H9 (cell line): ENCODE data around the gene TP53BP2. TPM values are rescaled to one million over a fixed set of nuclear protein-coding genes. Genes with fewer than 3 reads are reported as not detected.

ENCODE experiments used
- DNase-seq: peaks from one replicate; pipeline ENCODE4 v3.0.0-alpha.2; 2017
- H2AFZ ChIP-seq: one replicate; pipeline ENCODE4 v1.6.1; 2013; ENCODE audit warnings: mild to moderate bottlenecking, low read length, control low read depth, moderate library complexity
- H2AK5ac ChIP-seq: 2 replicates; pipeline ENCODE4 v1.6.1; 2013; ENCODE audit warnings: low read length, control low read depth, mixed read lengths; ENCODE audit not compliant: insufficient read length
- H2BK120ac ChIP-seq: one replicate; pipeline ENCODE4 v1.6.1; 2013; ENCODE audit warnings: low read depth, mild to moderate bottlenecking, low read length, control low read depth, inconsistent platforms; ENCODE audit not compliant: poor library complexity, severe bottlenecking
- H2BK12ac ChIP-seq: 2 replicates; pipeline ENCODE4 v1.6.1; 2013; ENCODE audit warnings: low read length, control low read depth, mixed read lengths, low read depth; ENCODE audit not compliant: insufficient read length
- H2BK15ac ChIP-seq: 2 replicates; pipeline ENCODE4 v1.6.1; 2013; ENCODE audit warnings: low read depth, low read length, control low read depth
- H2BK20ac ChIP-seq: one replicate; pipeline ENCODE4 v1.6.1; 2013; ENCODE audit warnings: low read depth, mild to moderate bottlenecking, low read length, control low read depth, inconsistent platforms; ENCODE audit not compliant: poor library complexity, severe bottlenecking
- H2BK5ac ChIP-seq: 2 replicates; pipeline ENCODE4 v1.6.1; 2013; ENCODE audit warnings: low read length, control low read depth, mixed read lengths; ENCODE audit not compliant: insufficient read length
- H3K14ac ChIP-seq: 2 replicates; pipeline ENCODE4 v1.6.1; 2013; ENCODE audit warnings: low read length, control low read depth; ENCODE audit not compliant: insufficient read depth
- H3K18ac ChIP-seq: 2 replicates; pipeline ENCODE4 v1.6.1; 2013; ENCODE audit warnings: low read depth, mild to moderate bottlenecking, mixed read lengths, low read length, control low read depth; ENCODE audit not compliant: insufficient read length
- H3K23ac ChIP-seq: 2 replicates; pipeline ENCODE4 v1.6.1; 2013; ENCODE audit warnings: low read length, control low read depth, mixed read lengths, low read depth; ENCODE audit not compliant: insufficient read length
- H3K23me2 ChIP-seq: 2 replicates; pipeline ENCODE4 v1.6.1; 2013; ENCODE audit warnings: low read depth, mild to moderate bottlenecking, mixed read lengths, low read length, control low read depth; ENCODE audit not compliant: insufficient read length, poor library complexity, severe bottlenecking
- H3K27ac ChIP-seq: 2 replicates; pipeline ENCODE4 v1.5.1; 2013; ENCODE audit warnings: low read length, control low read depth, mixed read lengths, low read depth; ENCODE audit not compliant: insufficient read length
- H3K27me3 ChIP-seq: 2 replicates; pipeline ENCODE4 v1.6.1; 2013; ENCODE audit warnings: low read length, control low read depth, inconsistent platforms; ENCODE audit not compliant: insufficient read depth
- H3K4ac ChIP-seq: 2 replicates; pipeline ENCODE4 v1.6.1; 2013; ENCODE audit warnings: low read depth, mild to moderate bottlenecking, control low read depth, inconsistent platforms, low read length, moderate library complexity
- H3K4me1 ChIP-seq: 2 replicates; pipeline ENCODE4 v1.6.1; 2013; ENCODE audit warnings: low read length, control low read depth, inconsistent platforms; ENCODE audit not compliant: insufficient read depth
- H3K4me2 ChIP-seq: 2 replicates; pipeline ENCODE4 v1.6.1; 2013; ENCODE audit warnings: low read length, control low read depth, mixed read lengths; ENCODE audit not compliant: insufficient read length, insufficient read depth
- H3K56ac ChIP-seq: 2 replicates; pipeline ENCODE4 v1.6.1; 2013; ENCODE audit warnings: low read depth, mild to moderate bottlenecking, mixed read lengths, low read length, control low read depth; ENCODE audit not compliant: insufficient read length
- H3K79me1 ChIP-seq: 2 replicates; pipeline ENCODE4 v1.6.1; 2013; ENCODE audit warnings: low read depth, mild to moderate bottlenecking, moderate library complexity, low read length, control low read depth, inconsistent platforms; ENCODE audit not compliant: insufficient read depth, poor library complexity, severe bottlenecking
- H3K79me2 ChIP-seq: 2 replicates; pipeline ENCODE4 v1.6.1; 2013; ENCODE audit warnings: low read length, control low read depth, inconsistent platforms; ENCODE audit not compliant: insufficient read depth
- H3K9ac ChIP-seq: 2 replicates; pipeline ENCODE4 v1.6.1; 2013; ENCODE audit warnings: low read length, control low read depth, mixed read lengths; ENCODE audit not compliant: insufficient read length; ENCODE audit errors: extremely low read depth
- H3K9me3 ChIP-seq: one replicate; pipeline ENCODE4 v1.6.1; 2013; ENCODE audit warnings: low read depth, low read length, inconsistent platforms; ENCODE audit not compliant: control insufficient read depth
- H3T11ph ChIP-seq: one replicate; pipeline ENCODE4 v1.6.1; 2013; ENCODE audit warnings: mild to moderate bottlenecking, low read length, control low read depth, inconsistent platforms
- H4K20me1 ChIP-seq: one replicate; pipeline ENCODE4 v1.6.1; 2013; ENCODE audit not compliant: control insufficient read depth, insufficient read length, insufficient read depth
- H4K5ac ChIP-seq: 2 replicates; pipeline ENCODE4 v1.6.1; 2013; ENCODE audit warnings: low read depth, mild to moderate bottlenecking, mixed read lengths, low read length, control low read depth; ENCODE audit not compliant: insufficient read length
- H4K8ac ChIP-seq: replicated peaks from 2 replicates; pipeline ENCODE4 v1.6.1; 2013; ENCODE audit warnings: low read length, control low read depth, mixed read lengths, low read depth; ENCODE audit not compliant: insufficient read length
- H4K91ac ChIP-seq: 2 replicates; pipeline ENCODE4 v1.6.1; 2013; ENCODE audit warnings: low read depth, mild to moderate bottlenecking, moderate library complexity, mixed read lengths, low read length, control low read depth; ENCODE audit not compliant: insufficient read length
- H3K27ac Mint-ChIP-seq, 3 experiments: 2 replicates in 2 of 3; 3 replicates in 1 of 3; pipeline ENCODE4 v1.8.0; 2020 to 2021; ENCODE audit warnings: mixed read lengths in 3 of 3, mild to moderate bottlenecking in 1 of 3, moderate library complexity in 1 of 3
- H3K27me3 Mint-ChIP-seq: 2 replicates; pipeline ENCODE4 v1.8.0; 2021; ENCODE audit warnings: low read depth, mild to moderate bottlenecking, moderate library complexity, mixed read lengths
- H3K36me3 Mint-ChIP-seq, 3 experiments: 2 replicates in 2 of 3; 3 replicates in 1 of 3; pipeline ENCODE4 v1.8.0; 2020 to 2021; ENCODE audit warnings: low read depth in 3 of 3, mixed read lengths in 3 of 3; ENCODE audit not compliant: insufficient read depth in 1 of 3
- H3K4me1 Mint-ChIP-seq, 2 experiments: 2 replicates each; pipeline ENCODE4 v1.8.0; 2020; ENCODE audit warnings: mixed read lengths in 2 of 2
- H3K4me3 Mint-ChIP-seq, 2 experiments: 2 replicates in 1 of 2; 3 replicates in 1 of 2; pipeline ENCODE4 v1.8.0; 2020 to 2021; ENCODE audit warnings: mild to moderate bottlenecking in 2 of 2, mixed read lengths in 2 of 2, moderate library complexity in 1 of 2
- H3K9me3 Mint-ChIP-seq, 2 experiments: 2 replicates in 1 of 2; 3 replicates in 1 of 2; pipeline ENCODE4 v1.8.0; 2020; ENCODE audit warnings: mild to moderate bottlenecking in 2 of 2, mixed read lengths in 2 of 2, moderate library complexity in 1 of 2
- CTCF ChIP-seq: fragments of 200-600 bp; sonication (generic); conservative IDR thresholded peaks from 3 replicates; pipeline ENCODE4 v1.8.0; 2021; ENCODE audit warnings: antibody characterized with exemption, mild to moderate bottlenecking
- WGBS: extraction: QIAGEN DNeasy Blood & Tissue Kit; methylation state at CpG from one replicate; pipeline ENCODE4 v1.1.7; 2013; ENCODE audit warnings: missing lambda C conversion rate, low lambda C conversion rate, mixed read lengths; ENCODE audit not compliant: insufficient read length; ENCODE audit errors: extremely low coverage; 5-methylcytosine and 5-hydroxymethylcytosine counted together
- total RNA-seq: library from RNA; stranded (reverse); gene quantifications from 2 replicates; pipeline ENCODE4 v1.2.1, GENCODE V29; 2021

Gene TP53BP2
- total RNA-seq, 1 experiment from 2014 or later: 49.7 TPM

- no peak overlapping the region for H3K18ac ChIP-seq
- no peaks in the 10 kb centered on the region for H3K23me2 ChIP-seq
- no peak for DNase-seq
- H3K27me3 Mint-ChIP-seq: no peaks in the 10 kb centered on the region
- no peak overlapping the region for H2AFZ ChIP-seq
- H3K27ac ChIP-seq: no peak overlapping the region
- no peak overlapping the region for H2BK120ac ChIP-seq
- H3K56ac ChIP-seq: no peak overlapping the region
- H3K4me2 ChIP-seq: no peak overlapping the region
- peaks cover 13% of the 10 kb centered on the region for H3K4me1 ChIP-seq
- H3K4ac ChIP-seq: no peak overlapping the region
- no peak overlapping the region for H3K14ac ChIP-seq
- no peak overlapping the region for H3K23ac ChIP-seq
- no peak overlapping the region for H2BK15ac ChIP-seq
- no peak overlapping the region for H3K4me3 Mint-ChIP-seq
- no peak overlapping the region for H3K27ac Mint-ChIP-seq
- no peak overlapping the region for H2BK12ac ChIP-seq
- no peak overlapping the region for H2BK20ac ChIP-seq
- H4K91ac ChIP-seq: no peak overlapping the region
- no peaks in the 10 kb centered on the region for H3K9me3 ChIP-seq
- H3K79me1 ChIP-seq: peaks cover 8% of the 10 kb centered on the region
- H3K27me3 ChIP-seq: no peaks in the 10 kb centered on the region
- no peaks in the 10 kb centered on the region for H4K20me1 ChIP-seq
- no peak overlapping the region for H4K8ac ChIP-seq
- no peak overlapping the region for H3K9ac ChIP-seq
- peaks cover 23 to 26% of the 10 kb centered on the region in 2 experiments for H3K4me1 Mint-ChIP-seq
- H3T11ph ChIP-seq: no peak overlapping the region
- H4K5ac ChIP-seq: no peak overlapping the region
- H3K36me3 Mint-ChIP-seq: no peaks in the 10 kb centered on the region
- no peak overlapping the region for H2BK5ac ChIP-seq
- TF ChIP-seq CTCF: no peak
- peaks cover 16% of the 10 kb centered on the region; the same call in 1 of the 2 replicates for H3K79me2 ChIP-seq
- H3K9me3 Mint-ChIP-seq: no peaks in the 10 kb centered on the region
- WGBS: no CpG with 5 or more reads among the region's 2 CpGs
- H2AK5ac ChIP-seq: no peak overlapping the region
Measured at GRCh38 chr1:223833948-223834347, 11.8 kb downstream of the TP53BP2 start.
